Immature natural killer cell (primary cell): Measurements from ENCODE around the gene ITPR1. TPM values are rescaled to one million over a fixed set of nuclear protein-coding genes. Genes with fewer than 3 reads are reported as not detected.

ENCODE experiments used
- DNase-seq, 3 donors: peaks; one replicate each; pipeline ENCODE4 v3.0.0; 2022; ENCODE audit warnings: mixed read lengths in 1 of 3
- H3K27ac Mint-ChIP-seq, 6 donors: one replicate each; pipeline ENCODE4 v1.8.0; 2020; ENCODE audit warnings: mixed read lengths in 6 of 6, mild to moderate bottlenecking in 5 of 6, inconsistent platforms in 4 of 6, moderate library complexity in 3 of 6
- H3K27me3 Mint-ChIP-seq, 3 donors: one replicate each; pipeline ENCODE4 v1.8.0; 2020 to 2021; ENCODE audit warnings: low read depth in 3 of 3, mild to moderate bottlenecking in 3 of 3, mixed read lengths in 3 of 3, moderate library complexity in 3 of 3, inconsistent platforms in 1 of 3
- H3K36me3 Mint-ChIP-seq, 3 donors: one replicate each; pipeline ENCODE4 v1.8.0; 2020; ENCODE audit warnings: mixed read lengths in 3 of 3, inconsistent platforms in 2 of 3, mild to moderate bottlenecking in 2 of 3
- H3K4me1 Mint-ChIP-seq, 2 donors: one replicate each; pipeline ENCODE4 v1.8.0; 2020; ENCODE audit warnings: inconsistent platforms in 2 of 2, mild to moderate bottlenecking in 2 of 2, mixed read lengths in 2 of 2, moderate library complexity in 1 of 2
- H3K4me3 Mint-ChIP-seq, 5 donors: one replicate each; pipeline ENCODE4 v1.8.0; 2020; ENCODE audit warnings: mild to moderate bottlenecking in 5 of 5, mixed read lengths in 5 of 5, inconsistent platforms in 3 of 5, moderate library complexity in 3 of 5
- H3K9me3 Mint-ChIP-seq, 6 donors: one replicate each; pipeline ENCODE4 v1.8.0; 2020; ENCODE audit warnings: mild to moderate bottlenecking in 6 of 6, mixed read lengths in 6 of 6, inconsistent platforms in 4 of 6, moderate library complexity in 3 of 6
- polyA plus RNA-seq, 3 donors: library from polyadenylated mRNA; unstranded; fragments of 300-500 nt; fragmentation: Illumina TruSeq; gene quantifications; one replicate each; pipeline ENCODE4 v1.2.3, GENCODE V29; 2021

The ITPR1 gene
- polyA plus RNA-seq, 3 donors from 2014 or later = 3.0 to 14.7 (median 7.6) TPM

DNA sequence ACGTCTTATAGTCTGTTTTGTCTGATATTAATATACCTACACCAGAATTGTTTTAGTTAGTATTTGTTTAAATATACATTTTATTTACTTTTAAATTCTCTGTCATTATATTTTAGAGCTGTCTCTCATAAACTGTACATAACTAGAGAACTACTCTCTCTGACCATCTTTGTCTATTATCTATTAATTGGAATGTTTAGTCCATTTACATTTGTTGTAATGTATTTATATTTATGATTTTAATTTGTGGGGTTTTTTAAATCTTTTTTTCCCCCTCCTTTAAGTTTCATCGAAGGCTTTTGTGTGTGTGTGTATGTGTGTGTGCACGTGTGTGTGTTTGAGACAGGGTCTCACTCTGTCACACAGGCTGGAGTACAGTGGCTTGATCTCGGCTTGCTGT is 47.1 kb downstream of the ITPR1 start:
- DNase-seq = no peak
- no peak overlapping the region for H3K4me3 Mint-ChIP-seq
- peaks cover 0 to 2% (median 0%) of the 10 kb centered on the region in 6 donors for H3K9me3 Mint-ChIP-seq
- H3K4me1 Mint-ChIP-seq = peaks cover 17 to 27% of the 10 kb centered on the region in 2 donors
- H3K36me3 Mint-ChIP-seq = peaks cover 6 to 14% (median 11%) of the 10 kb centered on the region in 3 donors
- no peak overlapping the region for H3K27ac Mint-ChIP-seq
- no peaks in the 10 kb centered on the region for H3K27me3 Mint-ChIP-seq

DNA sequence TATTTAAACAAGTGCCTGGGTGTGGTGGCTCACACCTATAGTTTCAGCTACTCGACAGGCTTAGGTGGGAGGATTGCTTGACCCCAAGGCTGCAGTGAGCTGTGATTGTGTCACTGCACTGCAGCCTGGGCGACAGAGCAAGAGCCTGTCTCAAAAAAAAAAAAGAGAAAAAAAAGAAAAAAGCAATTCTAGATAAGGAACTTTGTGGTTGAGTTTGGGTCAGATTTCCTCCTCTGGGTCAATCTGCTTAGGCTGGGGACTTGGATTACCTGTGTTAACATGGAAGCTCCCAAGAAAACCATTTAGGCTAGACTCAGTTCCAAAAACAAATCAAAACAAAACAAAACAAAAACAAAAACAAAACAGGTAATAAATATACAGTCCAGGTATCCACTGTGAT is 50.0 kb downstream of the ITPR1 start:
- no peak for DNase-seq
- peaks cover 0 to 7% (median 4%) of the 10 kb centered on the region in 3 donors for H3K36me3 Mint-ChIP-seq
- peaks cover 15 to 28% of the 10 kb centered on the region in 2 donors for H3K4me1 Mint-ChIP-seq

DNA sequence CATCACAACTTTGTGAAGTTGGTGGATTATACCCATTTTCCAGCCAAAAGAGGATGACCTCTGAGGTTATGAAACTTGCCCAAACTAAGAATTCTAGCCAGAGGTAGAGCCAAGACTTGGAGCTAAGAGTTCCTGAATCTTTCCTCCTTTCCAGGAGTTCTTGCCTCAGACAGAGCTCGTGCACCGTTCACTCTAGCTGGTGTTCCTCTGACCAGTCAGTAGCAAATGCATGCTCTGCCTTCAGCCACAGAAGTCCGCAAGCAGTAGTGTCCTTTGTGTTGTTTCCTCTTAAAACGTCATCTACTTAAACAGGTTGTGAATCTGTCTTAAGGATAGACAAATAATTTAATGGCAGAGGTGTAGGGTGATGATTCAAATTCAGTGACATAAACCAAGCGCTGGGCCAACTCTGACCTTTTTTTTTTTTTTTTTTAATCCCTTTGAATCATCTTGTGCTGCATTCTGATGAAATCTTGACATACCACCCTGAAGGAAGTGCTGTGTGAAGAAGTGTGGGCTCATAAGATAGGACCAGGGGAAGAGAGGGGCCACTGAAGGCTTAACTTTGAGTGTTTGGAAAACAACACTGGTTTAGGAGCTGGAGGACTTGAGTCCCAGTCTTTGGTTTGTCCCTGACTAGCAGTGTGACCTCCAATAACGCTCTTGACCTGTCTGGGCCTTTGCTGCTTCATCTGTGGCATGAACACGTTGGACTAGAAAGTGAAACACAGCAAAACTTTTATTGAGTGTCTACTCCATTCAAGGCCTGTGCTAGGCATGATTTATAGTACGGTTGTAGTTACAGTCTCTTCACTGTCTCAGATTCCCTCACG is 53.4 kb downstream of the ITPR1 start:
- Mint-ChIP-seq H3K9me3 (peaks cover 0 to 2% (median 0%) of the 10 kb centered on the region in 6 donors), H3K4me1 (peaks cover 15 to 27% of the 10 kb centered on the region in 2 donors), H3K36me3 (peaks cover 0 to 4% (median 0%) of the 10 kb centered on the region in 3 donors), H3K4me3 (no peak overlapping the region), H3K27me3 (no peaks in the 10 kb centered on the region), H3K27ac (no peak overlapping the region)
- DNase-seq = no peak

More for the DNA sequence above, 50.0 kb downstream of the ITPR1 start:
- peaks cover 0 to 2% (median 0%) of the 10 kb centered on the region in 6 donors for H3K9me3 Mint-ChIP-seq
- peak overlapping the region in 1 of 6 donors; percentile 7 for H3K27ac Mint-ChIP-seq
- no peaks in the 10 kb centered on the region for H3K27me3 Mint-ChIP-seq
- H3K4me3 Mint-ChIP-seq = no peak overlapping the region

GRCh38 chr3:4547799-4548198 is 54.7 kb downstream of the ITPR1 start:
- H3K9me3 Mint-ChIP-seq = no peaks in the 10 kb centered on the region
- H3K4me3 Mint-ChIP-seq = no peak overlapping the region
- peaks cover 5 to 17% of the 10 kb centered on the region in 2 donors for H3K4me1 Mint-ChIP-seq
- H3K27me3 Mint-ChIP-seq = no peaks in the 10 kb centered on the region
- no peaks in the 10 kb centered on the region for H3K36me3 Mint-ChIP-seq
- no peak overlapping the region for H3K27ac Mint-ChIP-seq
- DNase-seq = no peak

DNA sequence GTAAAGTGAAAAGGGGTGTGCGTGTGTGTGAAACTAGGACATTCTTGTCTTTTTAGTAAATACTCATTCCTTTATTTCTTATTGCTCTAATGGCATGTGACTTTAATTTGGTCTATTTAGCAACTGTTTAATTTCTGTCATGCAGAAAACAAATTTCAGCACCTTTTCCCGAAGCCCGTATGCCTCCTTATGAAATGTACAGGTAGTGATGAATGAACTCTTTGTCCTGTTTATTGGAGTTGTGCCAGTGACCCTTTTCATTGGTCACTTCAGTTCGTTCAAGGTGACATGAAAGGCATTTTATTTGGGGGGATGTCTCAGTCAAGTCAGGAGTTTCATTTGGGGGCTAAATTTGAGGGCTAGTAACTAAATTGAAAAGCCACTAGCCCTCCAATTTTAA is 55.2 kb downstream of the ITPR1 start:
- no peaks in the 10 kb centered on the region for H3K36me3 Mint-ChIP-seq
- H3K27ac Mint-ChIP-seq = no peak overlapping the region
- H3K4me1 Mint-ChIP-seq = peaks cover 2 to 16% of the 10 kb centered on the region in 2 donors
- no peaks in the 10 kb centered on the region for H3K9me3 Mint-ChIP-seq
- H3K27me3 Mint-ChIP-seq = no peaks in the 10 kb centered on the region
- DNase-seq = no peak
- no peak overlapping the region for H3K4me3 Mint-ChIP-seq

GRCh38 chr3:4548780-4549179 is 55.6 kb downstream of the ITPR1 start:
- Mint-ChIP-seq H3K27me3 (no peaks in the 10 kb centered on the region), H3K36me3 (no peaks in the 10 kb centered on the region), H3K4me1 (peaks cover 2 to 16% of the 10 kb centered on the region in 2 donors), H3K4me3 (no peak overlapping the region), H3K27ac (no peak overlapping the region), H3K9me3 (no peaks in the 10 kb centered on the region)
- DNase-seq = no peak

DNA sequence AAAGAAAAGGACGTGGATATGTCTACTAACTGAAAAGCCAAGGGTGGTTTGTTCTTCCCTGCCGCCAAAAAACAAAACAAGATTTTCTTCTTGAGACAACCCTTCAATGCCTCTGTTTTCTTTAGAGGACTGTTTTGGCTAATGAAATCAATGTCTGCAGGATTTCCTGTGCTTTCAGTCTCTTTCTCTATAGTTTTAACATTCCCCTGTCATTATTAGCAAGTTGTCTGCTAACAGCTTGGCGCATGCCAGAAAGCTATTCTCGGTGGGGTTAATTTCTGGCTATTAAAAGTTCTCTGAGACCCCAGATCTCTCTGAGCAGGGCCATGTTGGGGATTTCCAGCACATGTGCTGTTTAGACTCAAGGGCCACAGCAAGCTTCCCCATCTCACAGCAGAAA is 56.7 kb downstream of the ITPR1 start:
- DNase-seq = no peak
- H3K4me1 Mint-ChIP-seq = peaks cover 3 to 23% of the 10 kb centered on the region in 2 donors
- H3K36me3 Mint-ChIP-seq = no peaks in the 10 kb centered on the region
- H3K27ac Mint-ChIP-seq = no peak overlapping the region
- H3K27me3 Mint-ChIP-seq = no peaks in the 10 kb centered on the region
- no peak overlapping the region for H3K4me3 Mint-ChIP-seq
- H3K9me3 Mint-ChIP-seq = no peaks in the 10 kb centered on the region

DNA sequence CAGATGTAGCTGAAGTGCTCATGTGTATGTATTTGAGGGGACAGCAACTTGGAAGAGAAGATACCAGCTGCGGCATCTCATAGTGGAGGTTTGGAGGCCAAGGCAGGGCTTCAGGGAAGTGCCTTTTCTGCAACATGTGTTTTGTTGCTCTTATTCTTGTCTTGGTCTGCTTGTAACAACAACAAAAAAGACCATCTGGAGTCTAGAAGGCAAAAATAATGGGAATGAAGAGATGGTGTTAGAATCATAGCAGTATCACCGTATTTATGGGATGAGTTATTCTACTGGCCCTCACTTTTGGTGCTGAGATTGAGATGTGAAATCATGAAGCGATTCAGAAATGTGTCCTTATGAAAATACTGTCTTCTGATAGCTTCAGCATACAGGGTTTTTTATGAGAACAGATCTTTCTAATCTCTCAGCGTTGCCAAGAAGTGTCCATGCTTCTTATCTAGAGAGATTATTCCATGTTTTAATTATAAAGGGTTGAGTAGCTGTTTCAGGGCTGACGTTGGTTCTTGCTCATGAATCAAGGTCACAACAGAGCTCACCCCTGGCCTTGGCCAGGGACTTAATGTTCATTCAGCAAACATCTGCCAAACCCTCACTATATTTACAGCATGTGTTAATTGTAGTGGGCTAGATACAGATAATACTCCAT is 58.0 kb downstream of the ITPR1 start:
- no peak for DNase-seq

DNA sequence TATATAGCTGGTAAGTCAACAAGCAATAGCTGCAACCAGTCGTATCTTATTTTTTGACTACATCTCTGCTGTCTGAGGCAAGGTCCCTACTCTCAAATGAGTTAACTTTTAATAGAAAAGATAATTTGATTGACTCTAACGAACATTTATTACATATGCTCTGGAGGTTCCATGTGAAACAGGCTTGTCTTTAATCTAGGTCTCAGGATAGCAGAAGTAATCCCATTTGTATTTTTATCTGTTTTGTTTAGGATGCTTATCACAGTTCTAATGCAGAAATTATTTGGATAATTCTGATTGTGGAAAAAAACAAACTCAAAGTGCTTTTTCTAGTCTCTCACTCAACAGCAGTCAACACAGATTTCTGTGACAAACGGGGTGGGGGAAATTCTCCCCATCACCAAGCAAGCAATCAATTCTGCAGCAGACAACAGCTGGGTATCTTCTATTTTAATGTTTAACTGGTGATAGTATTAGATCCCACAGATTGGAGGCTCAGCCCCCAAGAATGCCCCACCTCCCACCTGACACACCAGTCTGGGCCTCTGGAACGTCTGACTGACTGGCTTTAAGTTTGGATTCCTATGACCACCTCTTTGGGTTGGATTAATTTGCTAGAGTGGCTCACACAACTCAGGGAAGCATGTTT is 58.8 kb downstream of the ITPR1 start:
- Mint-ChIP-seq H3K27ac (no peak overlapping the region), H3K27me3 (no peaks in the 10 kb centered on the region), H3K4me3 (no peak overlapping the region), H3K9me3 (no peaks in the 10 kb centered on the region), H3K4me1 (peaks cover 3 to 15% of the 10 kb centered on the region in 2 donors), H3K36me3 (peaks cover 2 to 7% (median 7%) of the 10 kb centered on the region in 3 donors)
- no peak for DNase-seq

More for the DNA sequence above, 58.0 kb downstream of the ITPR1 start:
- Mint-ChIP-seq H3K27me3 (no peaks in the 10 kb centered on the region), H3K4me1 (peaks cover 3 to 21% of the 10 kb centered on the region in 2 donors), H3K9me3 (no peaks in the 10 kb centered on the region), H3K4me3 (no peak overlapping the region), H3K36me3 (peaks cover 0 to 2% (median 1%) of the 10 kb centered on the region in 3 donors), H3K27ac (no peak overlapping the region)

- H3K4me3 Mint-ChIP-seq = no peak overlapping the region
- no peaks in the 10 kb centered on the region for H3K9me3 Mint-ChIP-seq
- DNase-seq = no peak
- H3K4me1 Mint-ChIP-seq = peaks cover 3 to 12% of the 10 kb centered on the region in 2 donors
- H3K27me3 Mint-ChIP-seq = no peaks in the 10 kb centered on the region
- peaks cover 5 to 14% (median 7%) of the 10 kb centered on the region in 3 donors for H3K36me3 Mint-ChIP-seq
- H3K27ac Mint-ChIP-seq = no peak overlapping the region
Measured at GRCh38 chr3:4552811-4553210, 59.7 kb downstream of the ITPR1 start.

GRCh38 chr3:4561661-4562060 is 68.5 kb downstream of the ITPR1 start:
- no peak for DNase-seq
- peaks cover 0 to 1% (median 0%) of the 10 kb centered on the region in 3 donors for H3K27me3 Mint-ChIP-seq
- no peak overlapping the region for H3K27ac Mint-ChIP-seq
- no peaks in the 10 kb centered on the region for H3K4me1 Mint-ChIP-seq
- no peaks in the 10 kb centered on the region for H3K9me3 Mint-ChIP-seq
- no peak overlapping the region for H3K4me3 Mint-ChIP-seq
- peaks cover under 1 to 12% (median 5%) of the 10 kb centered on the region in 3 donors for H3K36me3 Mint-ChIP-seq

DNA sequence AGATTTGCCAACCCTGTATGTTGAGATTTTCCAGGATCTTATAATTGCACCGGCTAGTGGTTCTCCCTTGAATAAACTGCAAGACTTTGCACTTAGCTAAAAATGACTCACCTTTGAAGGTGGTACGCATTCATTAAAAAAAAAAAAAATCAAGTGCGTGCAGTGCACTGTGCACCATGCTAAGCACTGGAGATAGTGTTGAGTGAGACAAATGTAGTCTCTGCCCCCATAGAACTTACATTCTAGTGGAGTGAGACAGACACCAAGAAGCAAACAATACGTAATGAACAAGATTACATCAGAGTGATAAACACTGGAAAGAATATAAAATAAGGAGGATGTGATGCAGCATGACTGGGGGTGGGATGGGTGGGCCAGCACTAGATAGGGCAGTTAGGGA is 69.4 kb downstream of the ITPR1 start:
- DNase-seq = no peak
- Mint-ChIP-seq H3K4me1 (no peaks in the 10 kb centered on the region), H3K36me3 (peaks cover 0 to 5% (median 0%) of the 10 kb centered on the region in 3 donors), H3K27me3 (peaks cover 0 to 1% (median 0%) of the 10 kb centered on the region in 3 donors), H3K9me3 (no peaks in the 10 kb centered on the region), H3K27ac (no peak overlapping the region), H3K4me3 (no peak overlapping the region)

- no peaks in the 10 kb centered on the region for H3K36me3 Mint-ChIP-seq
- H3K27ac Mint-ChIP-seq = no peak overlapping the region
- H3K27me3 Mint-ChIP-seq = peaks cover 0 to 1% (median 0%) of the 10 kb centered on the region in 3 donors
- DNase-seq = no peak
- no peaks in the 10 kb centered on the region for H3K4me1 Mint-ChIP-seq
- no peak overlapping the region for H3K4me3 Mint-ChIP-seq
- no peaks in the 10 kb centered on the region for H3K9me3 Mint-ChIP-seq
Measured at GRCh38 chr3:4564270-4564669, 71.1 kb downstream of the ITPR1 start.
